Mesendoderm (in vitro differentiated cells): ENCODE results near the gene SCRT2.

ENCODE experiments used
- DNase-seq: peaks from one replicate; pipeline ENCODE4 v3.0.0; 2013
- H2AK5ac ChIP-seq: 2 replicates; pipeline ENCODE4 v1.6.1; 2013; ENCODE audit warnings: low read length, inconsistent platforms
- H2BK120ac ChIP-seq: 2 replicates; pipeline ENCODE4 v1.6.1; 2013; ENCODE audit warnings: low read depth, mild to moderate bottlenecking, low read length, moderate library complexity, mixed read lengths
- H2BK15ac ChIP-seq: replicated peaks from 2 replicates; pipeline ENCODE4 v1.6.1; 2013; ENCODE audit warnings: low read depth, mild to moderate bottlenecking, moderate library complexity
- H2BK5ac ChIP-seq: 2 replicates; pipeline ENCODE4 v1.6.1; 2013; ENCODE audit warnings: low read length, inconsistent platforms
- H3K18ac ChIP-seq: 2 replicates; pipeline ENCODE4 v1.6.1; 2013; ENCODE audit warnings: mild to moderate bottlenecking, low read length, mixed read lengths
- H3K23ac ChIP-seq: one replicate; pipeline ENCODE4 v1.6.1; 2013; ENCODE audit warnings: low read length
- H3K27ac ChIP-seq: 2 replicates; pipeline ENCODE4 v1.5.1; 2013; ENCODE audit warnings: low read depth, mild to moderate bottlenecking, inconsistent platforms, low read length, moderate library complexity
- H3K27me3 ChIP-seq: 2 replicates; pipeline ENCODE4 v1.6.1; 2013; ENCODE audit warnings: low read length, control low read depth, mild to moderate bottlenecking, inconsistent platforms; ENCODE audit not compliant: insufficient read depth, poor library complexity
- H3K36me3 ChIP-seq: 2 replicates; pipeline ENCODE4 v1.6.1; 2013; ENCODE audit warnings: low read length, inconsistent platforms; ENCODE audit not compliant: control insufficient read depth, insufficient read depth
- H3K4ac ChIP-seq: one replicate; pipeline ENCODE4 v1.6.1; 2013; ENCODE audit warnings: low read depth, mild to moderate bottlenecking, low read length, moderate library complexity
- H3K4me1 ChIP-seq: 2 replicates; pipeline ENCODE4 v1.6.1; 2013; ENCODE audit warnings: low read depth, low read length, inconsistent platforms; ENCODE audit not compliant: control insufficient read depth
- H3K4me2 ChIP-seq: 2 replicates; pipeline ENCODE4 v1.6.1; 2013; ENCODE audit warnings: low read length
- H3K4me3 ChIP-seq: 2 replicates; pipeline ENCODE4 v1.5.1; 2013; ENCODE audit warnings: mild to moderate bottlenecking, low read length
- H3K56ac ChIP-seq: one replicate; pipeline ENCODE4 v1.6.1; 2013; ENCODE audit warnings: low read length
- H3K79me1 ChIP-seq: 2 replicates; pipeline ENCODE4 v1.6.1; 2013; ENCODE audit warnings: low read length, inconsistent platforms
- H3K79me2 ChIP-seq: 2 replicates; pipeline ENCODE4 v1.6.1; 2013; ENCODE audit warnings: mild to moderate bottlenecking, low read length; ENCODE audit not compliant: control insufficient read depth, insufficient read depth
- H3K9ac ChIP-seq: 2 replicates; pipeline ENCODE4 v1.6.1; 2013; ENCODE audit warnings: low read length, inconsistent platforms
- H4K5ac ChIP-seq: one replicate; pipeline ENCODE4 v1.6.1; 2013; ENCODE audit warnings: low read length
- H4K8ac ChIP-seq: one replicate; pipeline ENCODE4 v1.6.1; 2013; ENCODE audit warnings: low read depth, mild to moderate bottlenecking, control low read depth, low read length, moderate library complexity
- WGBS: extraction: QIAGEN DNeasy Blood & Tissue Kit; methylation state at CpG from one replicate; pipeline ENCODE4 v1.1.7; 2013; ENCODE audit warnings: low lambda C conversion rate, missing lambda C conversion rate; ENCODE audit not compliant: insufficient coverage; ENCODE audit errors: extremely low coverage; 5-methylcytosine and 5-hydroxymethylcytosine counted together

SCRT2 gene

GRCh38 chr20:647479-648019, 28.1 kb downstream of the SCRT2 start:
- Histone ChIP-seq H3K79me2 (no peaks in the 10 kb centered on the region), H3K9ac (no peak overlapping the region), H3K4me3 (no peak overlapping the region), H3K23ac (no peak overlapping the region), H4K8ac (no peak overlapping the region), H2BK5ac (no peak overlapping the region), H3K27me3 (no peaks in the 10 kb centered on the region), H4K5ac (no peak overlapping the region), H3K4me2 (no peak overlapping the region), H2BK120ac (no peak overlapping the region), H3K56ac (no peak overlapping the region), H3K27ac (no peak overlapping the region), H3K18ac (no peak overlapping the region), H3K79me1 (peaks cover 2% of the 10 kb centered on the region), H3K4me1 (peaks cover 2% of the 10 kb centered on the region), H3K4ac (no peak overlapping the region), H2BK15ac (no peak overlapping the region), H2AK5ac (no peak overlapping the region), H3K36me3 (peaks cover 3% of the 10 kb centered on the region)
- DNase-seq, result no peak
- no CpG with 5 or more reads among the region's 2 CpGs for WGBS

- no peak overlapping the region for H2AK5ac ChIP-seq
- H3K23ac ChIP-seq, result no peak overlapping the region
- no peak overlapping the region for H3K4ac ChIP-seq
- H3K4me1 ChIP-seq, result no peaks in the 10 kb centered on the region
- H3K27me3 ChIP-seq, result no peaks in the 10 kb centered on the region
- WGBS, result no CpG with 5 or more reads among the region's 2 CpGs
- no peak overlapping the region for H3K9ac ChIP-seq
- H3K79me2 ChIP-seq, result no peaks in the 10 kb centered on the region
- no peak overlapping the region for H2BK5ac ChIP-seq
- H4K8ac ChIP-seq, result no peak overlapping the region
- DNase-seq, result no peak
- no peak overlapping the region for H2BK15ac ChIP-seq
- H3K79me1 ChIP-seq, result no peaks in the 10 kb centered on the region
- peaks cover 3% of the 10 kb centered on the region for H3K36me3 ChIP-seq
- no peak overlapping the region for H3K18ac ChIP-seq
- H3K4me2 ChIP-seq, result no peak overlapping the region
- H3K27ac ChIP-seq, result no peak overlapping the region
- no peak overlapping the region for H2BK120ac ChIP-seq
- H4K5ac ChIP-seq, result no peak overlapping the region
- no peak overlapping the region for H3K4me3 ChIP-seq
- no peak overlapping the region for H3K56ac ChIP-seq
Observed at GRCh38 chr20:646868-647233, 28.8 kb downstream of the SCRT2 start.

GRCh38 chr20:646107-646867, 29.3 kb downstream of the SCRT2 start:
- H3K9ac ChIP-seq, result no peak overlapping the region
- H3K79me2 ChIP-seq, result no peaks in the 10 kb centered on the region
- WGBS, result no CpG with 5 or more reads among the region's 10 CpGs
- no peak overlapping the region for H3K23ac ChIP-seq
- DNase-seq, result no peak
- peaks cover 3% of the 10 kb centered on the region for H3K36me3 ChIP-seq
- H4K5ac ChIP-seq, result no peak overlapping the region
- no peak overlapping the region for H3K27ac ChIP-seq
- H3K4me1 ChIP-seq, result no peaks in the 10 kb centered on the region
- H3K4ac ChIP-seq, result no peak overlapping the region
- no peak overlapping the region for H3K4me3 ChIP-seq
- H2BK15ac ChIP-seq, result no peak overlapping the region
- H3K27me3 ChIP-seq, result no peaks in the 10 kb centered on the region
- no peak overlapping the region for H2AK5ac ChIP-seq
- H3K56ac ChIP-seq, result no peak overlapping the region
- no peak overlapping the region for H4K8ac ChIP-seq
- H3K4me2 ChIP-seq, result no peak overlapping the region
- H2BK120ac ChIP-seq, result no peak overlapping the region
- no peak overlapping the region for H2BK5ac ChIP-seq
- no peaks in the 10 kb centered on the region for H3K79me1 ChIP-seq
- H3K18ac ChIP-seq, result no peak overlapping the region

- Histone ChIP-seq H3K23ac (no peak overlapping the region), H2BK15ac (no peak overlapping the region), H3K4me1 (no peaks in the 10 kb centered on the region), H4K8ac (no peak overlapping the region), H3K4me2 (no peak overlapping the region), H3K56ac (peak overlapping the region; percentile 65), H4K5ac (no peak overlapping the region), H2BK120ac (no peak overlapping the region), H3K27me3 (no peaks in the 10 kb centered on the region), H3K4me3 (no peak overlapping the region), H3K79me2 (no peaks in the 10 kb centered on the region), H3K4ac (no peak overlapping the region), H2AK5ac (no peak overlapping the region), H3K79me1 (no peaks in the 10 kb centered on the region), H3K36me3 (peaks cover 3% of the 10 kb centered on the region), H2BK5ac (no peak overlapping the region), H3K27ac (no peak overlapping the region), H3K9ac (no peak overlapping the region), H3K18ac (no peak overlapping the region)
- peak; percentile 86 for DNase-seq
- WGBS, result no CpG with 5 or more reads among the region's 20 CpGs
Observed at GRCh38 chr20:645318-646106, 30.1 kb downstream of the SCRT2 start.

GRCh38 chr20:644692-645317, 30.8 kb downstream of the SCRT2 start:
- Histone ChIP-seq H2BK15ac (no peak overlapping the region), H3K27ac (no peak overlapping the region), H2BK120ac (no peak overlapping the region), H3K79me2 (no peaks in the 10 kb centered on the region), H3K9ac (no peak overlapping the region), H4K8ac (no peak overlapping the region), H3K27me3 (no peaks in the 10 kb centered on the region), H3K36me3 (peaks cover 3% of the 10 kb centered on the region), H2BK5ac (no peak overlapping the region), H3K79me1 (no peaks in the 10 kb centered on the region), H3K56ac (no peak overlapping the region), H3K4me2 (no peak overlapping the region), H3K23ac (no peak overlapping the region), H3K4me3 (no peak overlapping the region), H3K4ac (no peak overlapping the region), H3K18ac (no peak overlapping the region), H4K5ac (no peak overlapping the region), H3K4me1 (no peaks in the 10 kb centered on the region), H2AK5ac (no peak overlapping the region)
- DNase-seq, result no peak
- WGBS, result no CpG with 5 or more reads among the region's 11 CpGs
